Right lobe of liver (tissue), 6 donors: ENCODE data around the gene FASTKD2. TPM values are rescaled to one million over a fixed set of nuclear protein-coding genes. Genes with fewer than 3 reads are reported as not detected.
A peak's percentile ranks its signal among the peaks of the same experiment; 100 is the strongest.
"Not testable (repeated sequence)": the region's sequence is repeated elsewhere in the genome, so short reads cannot be mapped to it uniquely, and the experiment has no call there.

Experiments used
- ATAC-seq, 4 donors: fragments of 200-7000 bp; cut with Tn5 transposase; one replicate each; pipeline ENCODE4 v1.9.1; 2020; ENCODE audit warnings: mild to moderate bottlenecking in 4 of 4, moderate library complexity in 4 of 4
- DNase-seq, 3 donors: peaks; one replicate each; pipeline ENCODE4 v3.0.0-alpha.2; 2020
- H3K27ac ChIP-seq, 3 donors: fragments of 200-600 bp; one replicate each; pipeline ENCODE4 v1.8.0; 2022
- H3K27me3 ChIP-seq, 2 donors: fragments of 200-600 bp; one replicate each; pipeline ENCODE4 v1.8.0; 2022
- H3K36me3 ChIP-seq, 4 donors: fragments of 200-600 bp; sonication (generic) in 1 of 4; one replicate each; pipeline versions ENCODE4 v1.5.1 to v1.8.0; 2017 to 2022; ENCODE audit warnings: control low read depth in 1 of 4
- H3K4me1 ChIP-seq, 4 donors: fragments of 200-600 bp; sonication (generic) in 1 of 4; one replicate each; pipeline versions ENCODE4 v1.5.1 to v1.8.0; 2017 to 2022; ENCODE audit warnings: control low read depth in 1 of 4
- H3K4me3 ChIP-seq, 3 donors: fragments of 200-600 bp; one replicate each; pipeline ENCODE4 v1.8.0; 2022
- H3K9me3 ChIP-seq, 4 donors: fragments of 200-600 bp; sonication (generic) in 1 of 4; one replicate each; pipeline versions ENCODE4 v1.5.1 to v1.8.0; 2017 to 2022; ENCODE audit warnings: control low read depth in 1 of 4
- CTCF ChIP-seq, 4 donors: fragments of 200-600 bp in 3 of 4; fragments of 450-650 bp in 1 of 4; IDR thresholded peaks; one replicate each; pipeline versions ENCODE4 v1.5.1 to v1.8.0; 2016 to 2022; ENCODE audit warnings: antibody characterized with exemption in 4 of 4, mild to moderate bottlenecking in 2 of 4
- POLR2A ChIP-seq: fragments of 450-650 bp; IDR thresholded peaks from one replicate; pipeline ENCODE4 v1.6.1; 2017; ENCODE audit warnings: antibody characterized with exemption, mild to moderate bottlenecking
- WGBS: methylation state at CpG from one replicate; pipeline ENCODE4 v1.1.6; 2018; ENCODE audit warnings: low coverage, low lambda C conversion rate; ENCODE audit not compliant: insufficient coverage; ENCODE audit errors: missing lambda C conversion rate; 5-methylcytosine and 5-hydroxymethylcytosine counted together
- intact Hi-C, 2 donors: fragments of 100-400 bp; cut with DNase I; formaldehyde crosslinking; loops; one replicate each; pipeline versions ENCODE4 v1.11.2 to v1.14.1; 2022
- total RNA-seq, 6 experiments: library from RNA; depleted of rRNA in 2 of 6; stranded (reverse); fragments of >200 nt in 2 of 6; fragmentation: NEBNext Ultra II Directional in 3 of 6; extraction: Animal tissue kit (Norgen Biotek cat#: 25700) in 3 of 6; gene quantifications; one replicate each; pipeline versions ENCODE4 v1.1.0 to v1.2.4, GENCODE V29; 2016 to 2023
- donor health status: DM: no; HTN: yes; CAD: no.
- donor health status: DM: no; HTN: no; CAD: no.
- donor health status: DM: no; HTN: no; CAD: no.
- donor health status: DM: no; HTN: yes; CAD: no.
- donor health status: DM: no; HTN: yes; CAD: no.

FASTKD2 gene
- total RNA-seq, 6 experiments from 2014 or later = 13.5 to 29.1 (median 16.9) TPM

GRCh38 chr2:206801418-206802189 is 36.2 kb downstream of the FASTKD2 start:
- Histone ChIP-seq H3K27me3 (no peaks in the 10 kb centered on the region), H3K36me3 (no peaks in the 10 kb centered on the region), H3K9me3 (no peaks in the 10 kb centered on the region), H3K4me3 (no peak overlapping the region), H3K27ac (no peak overlapping the region), H3K4me1 (no peaks in the 10 kb centered on the region)
- intact Hi-C loops = loop anchor here (10.0 kb wide), 2 partner anchors 183 to 673 kb away; no protein-coding TSS in a partner anchor
- DNase-seq (no peak), ATAC-seq (no peak)
- TF ChIP-seq POLR2A (no peak), CTCF (IDR thresholded peaks at IDR 0.05) (no peak)
- 79% methylated on average over 8 of the region's 9 CpGs for WGBS

GRCh38 chr2:206802654-206803514 is 37.5 kb downstream of the FASTKD2 start:
- Histone ChIP-seq H3K9me3 (no peaks in the 10 kb centered on the region), H3K4me3 (no peak overlapping the region), H3K36me3 (no peaks in the 10 kb centered on the region), H3K27ac (no peak overlapping the region), H3K4me1 (no peaks in the 10 kb centered on the region), H3K27me3 (no peaks in the 10 kb centered on the region)
- ATAC-seq = no peak
- WGBS = 80% methylated on average over 5 of the region's 7 CpGs
- no peak for TF ChIP-seq CTCF (IDR thresholded peaks at IDR 0.05)
- TF ChIP-seq POLR2A = no peak
- intact Hi-C loops = loop anchor here (10.0 kb wide), 2 partner anchors 182 to 672 kb away; no protein-coding TSS in a partner anchor
- no peak for DNase-seq

GRCh38 chr2:206804326-206804725 is 38.9 kb downstream of the FASTKD2 start:
- H3K4me1 ChIP-seq = no peaks in the 10 kb centered on the region
- WGBS = 73% methylated on average over 4 of the region's 5 CpGs
- no peak overlapping the region for H3K4me3 ChIP-seq
- DNase-seq = no peak
- H3K36me3 ChIP-seq = no peaks in the 10 kb centered on the region
- H3K9me3 ChIP-seq = no peaks in the 10 kb centered on the region
- intact Hi-C loops = loop anchor here (10.0 kb wide), 2 partner anchors 180 to 670 kb away; no protein-coding TSS in a partner anchor
- ATAC-seq = no peak
- H3K27ac ChIP-seq = no peak overlapping the region
- H3K27me3 ChIP-seq = no peaks in the 10 kb centered on the region
- no peak for TF ChIP-seq POLR2A
- no peak for TF ChIP-seq CTCF (IDR thresholded peaks at IDR 0.05)

GRCh38 chr2:206805887-206806607 is 40.6 kb downstream of the FASTKD2 start:
- Histone ChIP-seq H3K9me3 (no peaks in the 10 kb centered on the region), H3K36me3 (no peaks in the 10 kb centered on the region), H3K4me1 (no peaks in the 10 kb centered on the region), H3K27me3 (no peaks in the 10 kb centered on the region), H3K27ac (no peak overlapping the region), H3K4me3 (no peak overlapping the region)
- intact Hi-C loops = loop anchor here (10.0 kb wide), 2 partner anchors 179 to 669 kb away; no protein-coding TSS in a partner anchor
- ATAC-seq (peak; percentile 35 to 65 (median 54)), DNase-seq (no peak)
- TF ChIP-seq POLR2A = no peak
- TF ChIP-seq CTCF (IDR thresholded peaks at IDR 0.05) = no peak
- WGBS = 60% methylated on average over 6 of the region's 6 CpGs

GRCh38 chr2:206807624-206808023 is 42.2 kb downstream of the FASTKD2 start:
- not testable (repeated sequence) for H3K36me3 ChIP-seq, H3K4me1 ChIP-seq, H3K27ac ChIP-seq, DNase-seq, H3K4me3 ChIP-seq, H3K27me3 ChIP-seq, H3K9me3 ChIP-seq, ATAC-seq
- intact Hi-C loops = loop anchor here (10.0 kb wide), 2 partner anchors 177 to 667 kb away; no protein-coding TSS in a partner anchor
- WGBS = no CpG with 5 or more reads among the region's 3 CpGs

GRCh38 chr2:206812471-206812870 is 47.1 kb downstream of the FASTKD2 start:
- ATAC-seq, H3K4me1 ChIP-seq, intact Hi-C loops, H3K4me3 ChIP-seq, H3K9me3 ChIP-seq, DNase-seq, H3K27ac ChIP-seq, H3K27me3 ChIP-seq, H3K36me3 ChIP-seq: not testable (repeated sequence)
- WGBS = 97% methylated on average over 4 of the region's 5 CpGs
